Measurements from ENCODE around the gene PLA2G4B.
A peak's percentile ranks its signal among the peaks of the same experiment; 100 is the strongest.

PLA2G4B gene

GRCh38 chr15:41874736-41875135 is 36.1 kb downstream of the PLA2G4B start:
- H3K4me3 ChIP-seq (ENCODE audit: low read length) = no peak overlapping the region
- no peak for DNase-seq (ENCODE audit: low read depth)
- TF ChIP-seq CTCF (IDR thresholded peaks at IDR 0.05; ENCODE audit: insufficient read depth, low read depth, low read length, missing control alignments) = no peak

- TF ChIP-seq CTCF (IDR thresholded peaks at IDR 0.05; ENCODE audit: insufficient read depth, low read depth, low read length, missing control alignments) = no peak
- no peak for DNase-seq (ENCODE audit: low read depth)
- H3K4me3 ChIP-seq (ENCODE audit: low read length) = no peak overlapping the region
Observed at GRCh38 chr15:41876007-41876406, 37.4 kb downstream of the PLA2G4B start.

GRCh38 chr15:41876689-41877088 is 38.0 kb downstream of the PLA2G4B start:
- no peak for TF ChIP-seq CTCF (IDR thresholded peaks at IDR 0.05; ENCODE audit: insufficient read depth, low read depth, low read length, missing control alignments)
- no peak overlapping the region for H3K4me3 ChIP-seq (ENCODE audit: low read length)

GRCh38 chr15:41877631-41878354 is 39.1 kb downstream of the PLA2G4B start:
- TF ChIP-seq CTCF (IDR thresholded peaks at IDR 0.05; ENCODE audit: insufficient read depth, low read depth, low read length, missing control alignments) = no peak
- no peak for DNase-seq (ENCODE audit: low read depth)

More at GRCh38 chr15:41876689-41877088, 38.0 kb downstream of the PLA2G4B start:
- no peak for DNase-seq (ENCODE audit: low read depth)

GRCh38 chr15:41878355-41878699 is 39.7 kb downstream of the PLA2G4B start:
- H3K4me3 ChIP-seq (ENCODE audit: low read length) = no peak overlapping the region
- DNase-seq (ENCODE audit: low read depth) = no peak
- no peak for TF ChIP-seq CTCF (IDR thresholded peaks at IDR 0.05; ENCODE audit: insufficient read depth, low read depth, low read length, missing control alignments)

More at GRCh38 chr15:41877631-41878354, 39.1 kb downstream of the PLA2G4B start:
- H3K4me3 ChIP-seq (ENCODE audit: low read length) = no peak overlapping the region

GRCh38 chr15:41879321-41879845 is 40.7 kb downstream of the PLA2G4B start:
- TF ChIP-seq CTCF (IDR thresholded peaks at IDR 0.05; ENCODE audit: insufficient read depth, low read depth, low read length, missing control alignments) = no peak
- H3K4me3 ChIP-seq (ENCODE audit: low read length) = no peak overlapping the region
- peak; percentile 29 for DNase-seq (ENCODE audit: low read depth)

Data from epithelial cell of esophagus (primary cell).